SK-N-DZ (cell line): ENCODE measurements around the gene CYP46A1.
"Not testable (repeated sequence)": the region's sequence is repeated elsewhere in the genome, so short reads cannot be mapped to it uniquely, and the experiment has no call there.

ENCODE experiments used
- DNase-seq: peaks from one replicate; pipeline ENCODE4 v3.0.0-alpha.2; 2015; ENCODE audit warnings: low spot score

Gene CYP46A1

GRCh38 chr14:99755629-99756603 is 71.8 kb downstream of the CYP46A1 start:
- no peak for DNase-seq

- DNase-seq: no peak
These were observed 72.7 kb downstream of the CYP46A1 start for GRCh38 chr14:99756796-99757195.

GRCh38 chr14:99757331-99758070 is 73.4 kb downstream of the CYP46A1 start:
- no peak for DNase-seq

- no peak for DNase-seq
These were observed 74.2 kb downstream of the CYP46A1 start for GRCh38 chr14:99758121-99758821.

GRCh38 chr14:99758872-99759545 is 74.9 kb downstream of the CYP46A1 start:
- no peak for DNase-seq

- DNase-seq: no peak
These were observed 75.4 kb downstream of the CYP46A1 start for GRCh38 chr14:99759546-99759925.

- DNase-seq: no peak
These were observed 76.7 kb downstream of the CYP46A1 start for GRCh38 chr14:99760817-99761216.

GRCh38 chr14:99762911-99763310 is 78.8 kb downstream of the CYP46A1 start:
- not testable (repeated sequence) for DNase-seq

GRCh38 chr14:99763527-99764221 is 79.6 kb downstream of the CYP46A1 start:
- DNase-seq: no peak

GRCh38 chr14:99764222-99764706 is 80.2 kb downstream of the CYP46A1 start:
- no peak for DNase-seq

- no peak for DNase-seq
These were observed 84.3 kb downstream of the CYP46A1 start for GRCh38 chr14:99768381-99768780.

- DNase-seq: no peak
These were observed 85.0 kb downstream of the CYP46A1 start for GRCh38 chr14:99769123-99769522.

- no peak for DNase-seq
These were observed 85.7 kb downstream of the CYP46A1 start for GRCh38 chr14:99769799-99770198.

- no peak for DNase-seq
These were observed 88.5 kb downstream of the CYP46A1 start for GRCh38 chr14:99772371-99773283.

- no peak for DNase-seq
These were observed 89.7 kb downstream of the CYP46A1 start for GRCh38 chr14:99773521-99774497.

GRCh38 chr14:99774556-99775307 is 90.6 kb downstream of the CYP46A1 start:
- DNase-seq: no peak

GRCh38 chr14:99775351-99775750 is 91.3 kb downstream of the CYP46A1 start:
- DNase-seq: no peak
